Glomerular visceral epithelial cell (primary cell): ENCODE data around the gene NBPF20.
A peak's percentile ranks its signal among the peaks of the same experiment; 100 is the strongest.
"Not testable (repeated sequence)": the region's sequence is repeated elsewhere in the genome, so short reads cannot be mapped to it uniquely, and the experiment has no call there.

Experiments
- DNase-seq: peaks from one replicate; pipeline ENCODE4 v3.0.0-alpha.2; 2016; ENCODE audit errors: extremely low spot score

NBPF20 gene

GRCh38 chr1:145430830-145431229 is 5.4 kb upstream of the NBPF20 start:
- not testable (repeated sequence) for DNase-seq

GRCh38 chr1:145429329-145429728 is 3.9 kb upstream of the NBPF20 start:
- DNase-seq = not testable (repeated sequence)

- peak; percentile 49 for DNase-seq
Measured at GRCh38 chr1:145424612-145425435, 579 bp downstream of the NBPF20 start.

GRCh38 chr1:145415149-145415548 is 10.3 kb downstream of the NBPF20 start:
- not testable (repeated sequence) for DNase-seq

- not testable (repeated sequence) for DNase-seq
Measured at GRCh38 chr1:145407266-145407665, 18.1 kb downstream of the NBPF20 start.

GRCh38 chr1:145404949-145405348 is 20.5 kb downstream of the NBPF20 start:
- not testable (repeated sequence) for DNase-seq

- not testable (repeated sequence) for DNase-seq
Measured at GRCh38 chr1:145400701-145401100, 24.7 kb downstream of the NBPF20 start.
